Lung microvascular endothelial cell (primary cell): ENCODE measurements around the gene CD8B. TPM values are rescaled to one million over a fixed set of nuclear protein-coding genes. Genes with fewer than 3 reads are reported as not detected.
A peak's percentile ranks its signal among the peaks of the same experiment; 100 is the strongest.
"Not testable (repeated sequence)": the region's sequence is repeated elsewhere in the genome, so short reads cannot be mapped to it uniquely, and the experiment has no call there.

Experiments
- DNase-seq, 2 donors: peaks; one replicate each; pipeline versions ENCODE4 v3.0.0 to v3.0.0-alpha.2; 2010; ENCODE audit warnings: low read depth in 2 of 2
- total RNA-seq: library from RNA; depleted of rRNA; stranded (reverse); fragments of >200 nt; gene quantifications from 2 replicates; pipeline ENCODE4 v1.2.1, GENCODE V29; 2014

The CD8B gene
- total RNA-seq, 1 donor from 2014 or later, result not detected

DNA sequence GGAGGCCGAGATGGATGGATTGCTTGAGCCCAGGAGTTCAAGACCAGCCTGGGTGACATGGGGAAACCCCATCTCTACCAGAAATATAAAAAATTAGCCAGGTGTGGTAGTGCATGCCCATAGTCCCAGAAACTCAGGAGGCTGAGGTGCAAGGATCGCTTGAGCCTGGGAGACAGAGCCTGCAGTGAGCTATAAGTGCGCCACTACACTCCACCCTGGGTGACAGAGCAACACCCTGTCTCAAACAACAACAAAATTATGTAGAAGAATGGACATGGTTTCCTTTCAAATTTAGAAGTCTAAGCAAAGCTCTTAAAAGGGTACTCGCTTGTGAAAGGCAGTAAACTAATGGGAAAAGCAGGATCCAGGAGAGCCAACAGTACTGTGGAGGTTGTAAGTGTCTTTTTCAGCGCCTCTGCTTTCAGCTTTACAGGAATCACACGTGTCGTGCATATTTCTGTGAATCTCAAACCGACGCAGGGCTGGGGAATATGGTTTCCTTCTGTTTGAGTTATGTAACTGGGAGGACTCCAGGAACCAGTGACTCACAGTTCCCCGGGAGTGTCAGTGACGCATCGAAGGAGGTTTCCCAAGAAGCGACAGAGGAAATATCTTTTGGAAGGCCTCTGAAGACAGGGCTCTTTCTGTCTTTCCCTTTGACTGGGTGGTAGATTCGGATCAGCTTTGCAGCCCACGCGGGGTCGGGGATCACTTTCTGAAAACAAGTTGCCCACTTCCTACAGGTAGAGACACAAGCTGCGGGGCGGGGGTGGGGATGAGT is 24.6 kb downstream of the CD8B start:
- DNase-seq, result peak; percentile 13 to 87

DNA sequence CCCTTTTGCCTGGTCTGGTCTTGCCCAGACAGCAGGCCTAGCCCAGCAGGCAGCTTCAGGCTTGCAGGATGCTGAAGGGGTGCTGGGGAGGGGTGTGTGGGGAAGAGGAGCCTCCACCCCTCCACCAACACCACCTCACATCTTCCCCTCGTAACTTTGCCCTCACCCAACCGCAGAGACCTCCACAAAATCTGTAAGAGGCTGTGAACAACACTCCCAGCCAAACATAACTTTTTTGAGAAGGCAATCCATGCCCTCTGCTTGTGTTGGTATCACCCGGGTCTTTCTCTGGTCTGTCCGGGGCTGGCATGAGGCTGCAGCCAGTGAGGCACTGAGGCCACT is 26.2 kb downstream of the CD8B start:
- not testable (repeated sequence) for DNase-seq

DNA sequence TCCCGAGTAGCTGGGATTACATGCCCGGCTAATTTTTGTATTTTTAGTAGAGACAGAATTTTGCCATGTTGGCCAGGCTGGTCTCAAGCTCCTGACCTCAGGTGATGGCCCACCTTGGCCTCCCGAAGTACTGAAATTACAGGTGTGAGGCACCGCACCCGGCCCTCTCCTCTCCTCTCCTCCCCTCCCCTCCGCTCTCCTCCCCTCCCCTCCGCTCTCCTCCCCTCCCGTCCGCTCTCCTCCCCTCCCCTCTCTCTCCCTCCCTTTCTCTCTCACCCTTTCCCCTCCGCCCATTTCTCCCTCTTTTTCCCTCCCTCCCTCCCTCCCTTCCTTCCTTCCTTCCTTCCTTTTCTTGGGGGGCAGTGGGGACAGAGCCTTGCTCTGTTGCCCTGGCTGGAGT is 28.4 kb downstream of the CD8B start:
- no peak for DNase-seq

DNA sequence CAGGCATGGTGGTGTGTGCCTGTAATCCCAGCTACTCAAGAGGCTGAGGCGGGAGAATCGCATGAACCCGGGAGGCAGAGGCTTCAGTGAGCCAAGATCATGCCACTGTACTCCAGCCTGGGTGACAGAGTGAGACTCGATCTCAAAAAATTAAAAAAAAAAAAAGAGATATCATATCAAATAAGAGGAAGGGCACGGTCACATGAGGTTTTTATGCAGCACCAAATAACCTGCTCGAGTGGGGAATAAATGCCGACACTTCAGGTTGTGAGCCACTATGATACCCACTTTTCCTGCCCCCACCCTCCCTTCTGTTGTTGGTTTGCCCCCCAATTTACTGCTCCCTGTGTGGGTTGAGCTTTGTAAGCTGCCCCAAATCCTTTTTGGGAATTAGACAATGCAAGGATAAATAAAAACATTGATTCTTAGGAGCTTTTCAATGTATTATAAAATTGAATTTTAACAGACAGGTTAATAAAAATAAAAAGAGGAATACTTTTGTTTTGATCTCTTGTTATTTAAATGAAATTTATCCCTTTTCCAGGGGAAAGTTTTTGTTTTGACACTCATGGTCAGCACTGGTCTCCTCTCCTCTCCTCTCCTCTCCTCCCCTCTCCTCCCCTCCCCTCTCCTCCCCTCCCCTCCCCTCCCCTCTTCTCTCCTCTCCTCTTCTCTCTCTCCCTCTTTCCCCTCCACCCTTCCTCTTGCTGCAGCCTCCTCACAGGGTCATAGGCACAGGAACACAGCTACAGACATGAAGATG is 29.2 kb downstream of the CD8B start:
- DNase-seq, result no peak

DNA sequence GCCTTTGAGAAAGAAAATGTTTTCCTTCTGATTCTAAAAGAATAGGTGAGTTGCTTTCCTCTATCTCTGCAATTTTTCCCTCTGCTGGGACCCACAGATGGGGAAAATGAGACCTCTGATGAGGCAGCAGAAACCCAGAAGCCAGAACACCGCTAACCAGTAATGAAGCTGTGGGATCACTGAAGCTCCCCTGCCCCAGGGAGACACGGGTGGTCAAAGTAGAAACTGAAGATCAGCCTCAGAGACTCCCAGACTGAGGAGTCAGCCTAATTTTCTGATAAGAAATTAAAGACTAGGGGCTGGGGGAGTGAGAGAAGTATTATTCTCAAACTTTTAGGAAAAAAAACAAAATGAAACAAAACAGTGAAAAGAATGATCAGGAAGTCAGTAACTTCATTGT is 30.1 kb downstream of the CD8B start:
- no peak for DNase-seq

DNA sequence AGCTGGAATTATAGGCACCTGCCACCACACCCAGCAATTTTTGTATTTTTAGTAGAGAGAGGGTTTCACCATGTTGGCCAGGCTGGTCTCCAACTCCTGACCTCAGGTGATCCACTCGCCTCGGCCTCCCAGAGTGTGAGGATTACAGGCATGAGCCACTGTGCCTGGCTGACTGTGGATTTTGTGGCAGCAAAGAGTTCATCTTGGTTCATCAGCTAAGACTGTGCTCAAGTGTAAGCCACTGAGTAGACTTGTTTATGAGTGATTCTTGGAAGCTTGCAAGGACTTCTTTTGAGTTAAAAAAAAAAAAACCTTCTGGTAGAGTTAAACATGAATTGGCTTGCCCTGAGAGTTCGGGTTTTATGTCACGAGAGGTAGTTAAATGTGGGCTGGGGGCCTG is 34.7 kb downstream of the CD8B start:
- DNase-seq, result no peak

DNA sequence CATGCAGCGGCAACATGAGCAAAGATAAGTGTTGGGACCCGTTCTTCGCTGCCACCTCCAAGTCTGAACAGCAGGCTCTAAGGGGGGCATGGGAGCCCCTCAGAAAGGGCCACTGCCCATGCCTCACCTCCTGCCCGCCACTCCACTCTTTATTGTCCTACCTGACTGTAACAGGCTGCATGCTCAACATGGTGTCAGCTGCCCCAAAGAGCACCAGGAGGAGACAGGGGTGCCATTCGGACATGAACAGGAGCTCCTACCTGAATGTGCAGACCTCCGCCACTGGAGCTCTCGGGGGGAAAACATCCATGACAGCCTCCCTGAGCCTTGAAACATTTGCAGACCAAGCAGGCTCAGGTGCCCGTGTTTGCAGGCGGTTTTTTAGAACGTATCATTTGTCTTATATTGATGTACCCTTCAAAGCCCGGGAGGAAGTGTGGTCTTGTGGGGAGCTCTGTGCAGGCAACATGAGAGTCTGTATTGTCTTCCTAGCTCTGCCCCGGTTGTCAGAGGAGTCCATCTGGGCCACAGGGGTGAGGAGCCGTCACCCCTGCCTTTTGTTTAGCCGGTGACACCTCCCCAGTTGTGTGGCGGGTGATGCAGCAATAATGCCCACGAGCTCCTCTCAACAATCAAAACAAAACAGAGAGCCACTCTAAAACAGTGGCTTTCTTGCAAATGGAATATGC is 35.8 kb downstream of the CD8B start:
- DNase-seq, result no peak

DNA sequence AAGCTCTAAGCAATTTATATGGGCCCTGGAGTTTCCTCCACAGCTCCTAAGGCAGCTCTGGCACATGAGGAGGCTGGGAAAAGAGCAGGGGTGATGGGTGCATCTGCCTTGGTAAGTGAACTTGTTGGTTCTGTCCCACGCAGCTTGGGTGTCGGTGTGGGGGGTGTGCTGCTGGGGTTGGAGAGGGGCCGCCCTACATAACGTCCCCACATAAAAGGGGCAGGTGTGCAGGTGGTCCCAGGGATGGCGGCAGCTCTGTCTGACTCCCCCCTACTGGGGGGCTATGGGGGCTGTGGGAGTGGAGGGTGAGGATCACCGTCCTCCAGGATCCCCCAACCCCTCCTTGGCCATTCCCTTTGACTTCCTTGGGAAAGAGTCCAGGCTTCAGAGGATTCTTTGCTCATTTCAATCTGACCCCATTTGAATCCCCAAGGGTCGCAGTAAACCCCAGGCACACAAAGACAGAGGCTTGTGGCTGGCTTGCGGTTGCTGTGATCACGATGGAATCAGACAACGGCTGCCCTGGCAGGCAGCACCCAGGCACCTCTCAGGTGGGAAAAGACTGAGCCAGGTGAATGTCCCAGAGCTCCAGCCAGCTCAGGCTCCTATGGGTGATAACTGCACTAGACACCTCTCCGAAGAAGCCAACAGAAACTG is 36.5 kb downstream of the CD8B start:
- DNase-seq, result no peak

DNA sequence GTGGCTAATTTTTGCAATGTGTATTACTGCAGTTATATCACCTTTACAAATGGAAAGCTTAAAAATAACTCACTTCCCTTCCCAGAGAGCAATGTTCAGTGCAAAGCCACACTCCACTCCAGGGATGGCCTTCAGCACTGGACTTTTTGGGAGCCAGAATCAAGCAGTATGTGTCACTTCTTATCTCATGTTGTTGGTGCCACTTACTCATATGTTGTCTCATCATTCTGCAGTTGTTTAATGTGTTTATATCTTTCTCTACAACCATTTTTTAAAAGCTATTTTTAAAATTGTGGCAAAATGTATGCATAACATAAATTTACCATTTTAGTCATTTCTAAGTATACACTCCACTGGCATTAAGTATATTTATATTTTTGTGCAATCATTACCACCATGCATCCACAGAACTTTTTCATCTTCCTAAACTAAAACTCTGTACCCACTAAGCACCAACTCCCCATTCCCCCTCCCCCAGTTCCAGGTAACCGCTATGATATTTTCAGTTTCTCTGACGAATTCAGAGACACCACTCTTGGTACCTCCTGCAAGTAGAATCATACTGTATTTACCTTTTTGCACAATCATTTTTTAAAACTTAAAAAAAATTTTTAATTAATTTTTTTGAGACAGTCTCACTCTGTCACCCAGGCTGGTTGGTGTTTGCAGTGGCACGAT is 38.9 kb downstream of the CD8B start:
- no peak for DNase-seq

DNA sequence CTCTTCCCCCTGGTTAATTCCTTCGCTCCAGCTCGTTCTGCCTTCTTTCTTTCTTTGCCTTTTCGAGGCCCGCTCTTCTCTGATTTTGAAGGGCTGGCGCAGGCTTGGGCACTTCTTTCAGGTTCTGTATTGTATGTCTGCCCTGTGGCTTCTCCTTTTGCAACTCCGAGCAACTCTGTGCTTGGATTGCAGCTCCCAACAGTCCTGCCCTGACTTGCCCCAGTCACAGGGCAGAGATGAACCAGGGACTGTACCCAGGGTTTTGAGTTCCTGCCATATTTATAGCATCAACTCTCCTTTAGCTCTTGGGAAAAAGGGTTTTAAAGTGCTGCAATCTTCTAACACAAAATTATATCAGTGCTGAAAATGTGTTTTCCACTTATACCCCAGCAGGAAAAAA is 39.8 kb downstream of the CD8B start:
- no peak for DNase-seq

DNA sequence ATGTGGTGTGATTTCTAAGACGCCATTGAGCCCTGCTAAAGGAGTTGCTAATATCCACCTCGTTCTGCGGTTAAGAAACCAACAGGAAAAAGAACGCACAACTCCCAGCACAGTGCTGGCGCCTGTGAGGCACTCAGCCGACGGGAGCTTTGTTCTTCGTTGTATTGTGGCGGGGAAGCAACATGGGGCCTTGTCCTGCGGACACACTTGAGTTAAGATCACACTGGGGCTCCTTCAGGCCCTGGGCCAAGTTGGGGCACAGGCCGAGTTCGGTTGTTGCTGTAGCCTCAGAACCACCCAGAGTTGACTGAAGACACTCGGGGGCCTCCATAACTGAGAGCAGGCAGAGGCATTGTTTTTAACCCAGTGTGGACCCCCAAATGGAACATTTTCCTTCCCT is 40.4 kb downstream of the CD8B start:
- DNase-seq, result no peak

DNA sequence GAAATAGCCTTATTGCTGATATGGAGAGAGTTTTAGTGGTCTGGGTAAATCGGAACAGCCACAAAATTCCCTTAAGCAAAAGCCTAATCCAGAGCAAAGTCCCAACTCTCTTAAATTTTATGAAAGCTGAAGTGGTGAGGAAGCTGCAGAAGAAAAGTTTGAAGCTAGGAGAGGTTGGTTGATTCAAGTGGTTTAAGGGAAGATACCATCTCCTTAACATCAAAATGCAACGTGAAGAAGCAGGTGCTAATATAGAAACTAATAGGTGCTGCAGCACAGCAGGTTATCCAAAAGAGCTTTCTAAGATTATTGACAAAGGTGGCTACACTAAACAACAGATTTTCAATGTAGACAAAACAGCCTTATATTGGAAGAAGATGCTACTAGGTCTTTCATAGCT is 42.7 kb downstream of the CD8B start:
- DNase-seq, result no peak

DNA sequence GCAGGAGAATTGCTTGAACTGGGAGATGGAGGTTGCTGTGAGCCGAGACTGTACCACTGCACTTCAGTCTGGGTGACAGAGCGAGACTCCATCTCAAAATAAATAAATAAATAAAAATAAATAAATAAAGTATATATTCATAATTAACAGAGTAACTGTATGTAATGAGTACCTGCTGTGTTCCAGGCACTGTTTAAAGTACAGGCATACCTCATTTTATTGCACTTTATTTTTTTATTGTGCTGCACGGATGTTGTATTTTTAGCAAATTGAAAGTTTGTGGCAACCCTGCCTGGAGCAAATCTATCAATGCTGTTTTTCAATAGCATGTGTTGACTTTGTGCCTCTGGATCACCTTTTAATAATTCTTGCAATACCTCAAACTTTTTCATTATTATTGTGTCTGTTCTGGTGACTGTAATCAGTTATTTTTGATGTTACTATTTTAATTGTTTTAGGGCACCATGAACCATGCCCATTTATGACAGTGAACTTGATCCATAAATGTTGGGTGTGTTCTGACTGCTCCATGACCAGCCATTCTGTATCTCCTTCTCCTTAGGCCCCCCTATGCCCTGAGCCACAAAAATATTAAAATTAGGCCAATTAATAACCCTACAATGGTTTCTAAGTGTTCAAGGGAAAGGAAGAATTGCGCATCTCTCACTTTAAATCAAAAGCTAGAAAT is 43.4 kb downstream of the CD8B start:
- no peak for DNase-seq

DNA sequence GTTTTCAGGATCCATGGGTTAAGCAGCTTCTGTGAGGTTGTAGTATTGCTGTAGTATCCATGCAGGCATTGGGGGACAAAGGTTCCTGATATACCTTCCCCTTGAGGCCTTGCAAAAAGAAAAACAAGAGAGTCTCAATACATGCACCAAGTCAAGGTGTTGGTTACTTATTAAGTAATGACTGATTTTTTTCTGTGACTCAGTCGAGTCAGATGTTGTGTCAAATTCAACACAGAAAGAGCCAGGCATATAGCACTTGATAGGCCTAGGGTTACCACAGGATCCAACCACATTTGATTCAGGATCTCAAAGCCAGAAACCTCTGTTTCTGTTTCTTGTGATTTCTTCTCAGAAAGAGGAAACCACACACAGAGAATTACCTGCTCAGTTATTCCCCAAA is 46.1 kb downstream of the CD8B start:
- no peak for DNase-seq

DNA sequence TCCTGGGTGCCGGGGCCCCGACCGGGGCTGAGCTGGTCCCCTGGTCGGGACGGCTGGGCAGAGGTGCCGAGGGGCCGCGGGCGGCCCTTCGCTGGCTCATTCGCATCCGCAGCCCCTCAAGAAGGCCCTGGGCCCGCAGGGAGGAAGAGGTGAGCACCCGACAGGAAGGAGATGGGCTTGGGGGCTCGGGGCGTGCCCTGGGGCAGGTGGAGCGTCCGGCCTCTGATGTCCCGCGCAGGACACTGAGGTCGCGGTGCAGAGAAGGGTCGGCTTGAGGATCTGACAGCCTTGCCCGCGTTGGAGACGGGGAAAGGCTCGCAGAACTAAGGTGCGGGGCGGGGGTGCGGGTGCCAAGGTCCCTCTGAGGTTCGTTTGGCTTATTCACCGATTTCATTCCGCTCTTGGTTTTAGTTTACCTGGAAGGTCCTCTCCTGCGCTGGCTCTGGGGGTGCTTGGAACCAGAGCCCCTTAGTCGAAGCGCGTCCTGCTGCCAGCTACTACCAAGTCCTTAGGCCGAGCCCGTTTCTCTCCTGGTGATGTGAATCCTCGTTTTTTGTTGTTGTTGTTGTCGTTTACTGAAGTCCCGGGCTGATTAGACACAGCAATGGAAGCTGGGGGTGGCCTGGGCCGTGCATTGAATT is 52.1 kb downstream of the CD8B start:
- no peak for DNase-seq

DNA sequence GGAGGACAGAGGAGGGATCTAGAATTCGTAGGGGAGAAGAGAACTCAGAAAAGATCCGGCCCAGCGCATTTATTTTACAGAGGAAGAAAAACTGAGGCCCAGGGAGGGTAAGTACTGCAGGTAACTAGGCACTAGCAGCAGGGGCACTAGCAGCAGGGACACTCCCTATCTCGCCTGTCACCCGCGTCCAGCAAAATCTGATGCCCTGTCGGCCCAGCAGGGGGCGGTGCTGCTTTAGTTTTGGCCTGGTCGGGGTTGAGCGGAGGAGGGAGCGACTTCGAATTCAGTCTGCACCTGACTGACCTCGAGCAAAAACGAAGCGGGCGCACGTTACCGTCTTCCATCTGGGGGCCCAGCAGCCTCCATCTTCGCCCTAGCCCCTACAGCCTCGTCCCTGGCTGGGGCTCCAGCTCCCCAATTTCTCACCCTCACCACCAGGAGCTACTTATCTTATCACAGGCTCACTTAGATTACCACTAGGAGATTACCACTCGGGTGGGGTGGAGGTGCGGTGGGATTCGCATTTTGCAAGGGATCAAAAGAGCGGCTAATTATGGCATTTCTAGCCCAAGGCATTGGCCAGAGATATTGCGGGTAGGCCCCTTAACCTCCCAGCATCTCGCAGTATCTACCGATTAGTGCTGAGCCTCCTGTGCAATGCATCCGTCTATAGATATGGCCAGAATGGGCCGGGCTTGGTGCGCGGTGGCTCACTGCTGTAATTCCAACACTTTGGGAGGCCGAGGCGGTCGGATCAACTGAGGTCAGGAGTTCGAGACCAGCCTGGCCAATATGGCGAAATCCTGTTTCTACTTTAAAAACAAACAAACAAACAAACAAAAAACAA is 53.1 kb downstream of the CD8B start:
- peak; percentile 76 to 87 for DNase-seq

DNA sequence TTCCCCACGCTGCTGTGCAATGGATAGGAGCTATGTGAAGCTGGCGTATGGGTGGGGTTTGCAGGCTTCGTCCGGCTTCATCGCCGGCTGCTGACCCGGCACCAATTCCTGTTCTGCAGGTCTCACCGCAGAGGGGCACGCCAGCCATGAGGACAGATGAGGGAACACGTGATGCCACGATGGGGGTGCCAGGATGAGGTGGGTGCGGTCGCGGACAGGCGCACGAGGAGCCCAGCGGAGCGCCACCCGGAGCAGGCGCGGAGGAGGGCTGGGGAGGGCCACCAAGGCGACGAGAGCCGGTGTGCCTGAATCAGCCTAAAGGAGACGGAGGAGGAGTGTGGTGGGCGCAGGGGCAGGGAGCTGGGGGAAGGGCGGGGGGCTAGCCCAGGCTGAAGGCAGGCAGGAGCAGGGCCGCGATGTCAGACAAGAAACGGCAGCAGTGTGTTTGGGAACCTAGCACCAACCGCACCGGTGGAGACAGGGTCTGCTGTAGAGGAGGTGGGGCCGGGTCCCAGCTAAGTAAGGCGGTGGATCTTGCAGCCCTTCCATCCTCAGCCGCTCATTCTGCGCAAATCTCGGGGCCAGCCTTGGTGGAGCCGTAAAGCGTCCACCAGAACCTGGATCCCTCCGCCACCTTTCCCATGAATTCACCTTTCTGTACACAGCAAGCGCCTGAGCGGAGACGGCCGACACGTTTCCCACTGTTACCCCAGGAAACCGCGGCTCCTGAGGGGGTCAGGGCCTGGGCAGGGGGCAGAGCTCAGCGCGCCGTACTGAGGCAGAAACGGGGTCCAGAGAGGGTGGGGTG is 54.0 kb downstream of the CD8B start:
- DNase-seq, result peak in 1 of 2 donors; percentile 58

DNA sequence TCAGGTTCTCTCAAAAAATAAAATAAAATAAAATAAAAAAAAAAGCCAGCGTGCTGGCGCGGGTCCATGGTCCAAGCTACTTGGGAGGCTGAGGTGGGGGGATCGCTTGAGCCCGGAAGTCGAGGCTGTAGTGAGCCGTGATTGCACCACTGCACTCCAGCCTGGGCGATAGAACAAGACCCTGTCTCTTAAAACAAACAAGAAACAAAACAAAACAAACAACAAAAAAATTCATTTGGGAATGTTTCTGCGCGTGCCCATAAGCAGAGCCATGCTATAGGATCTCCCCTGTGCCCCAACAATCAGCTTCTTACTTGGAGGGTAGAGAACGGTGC is 54.6 kb downstream of the CD8B start:
- no peak for DNase-seq
